Endothelial cell of umbilical vein (primary cell): ENCODE data around the gene RNASE8. TPM values are rescaled to one million over a fixed set of nuclear protein-coding genes. Genes with fewer than 3 reads are reported as not detected.

ENCODE experiments used
- BruUV-seq: library from RNA; stranded (reverse); fragments of 400-500 nt; replicated peaks from 2 replicates; lab custom pipeline; 2021; lab: Mats Ljungman, UMichigan
- CTCF ChIA-PET: fragments of 300-600, 350-600 bp; sonication (Branson Sonifier 250); formaldehyde crosslinking; loops from one replicate; lab custom pipeline; 2021; ENCODE audit warnings: antibody characterized with exemption, inconsistent platforms; lab: Charles Lee
- POLR2A ChIA-PET: fragments of 300-600, 350-600 bp; sonication (Branson Sonifier 250); formaldehyde crosslinking; loops from one replicate; lab custom pipeline; 2021; ENCODE audit warnings: antibody characterized with exemption, inconsistent platforms; lab: Charles Lee
- DNase-seq: peaks from one replicate; pipeline ENCODE4 v3.0.0-alpha.2; 2011; ENCODE audit warnings: low read depth, low spot score
- FAIRE-seq: peaks from 2 replicates; lab custom pipeline; 2011; peaks lifted over from hg19 to GRCh38; lab: Jason Lieb, UNC
- H2AFZ ChIP-seq: 2 replicates; pipeline ENCODE4 v1.6.0; 2012; ENCODE audit warnings: low read depth, low read length, control low read depth, inconsistent platforms
- H3K27ac ChIP-seq: 2 replicates; pipeline ENCODE4 v1.5.1; 2011; ENCODE audit warnings: low read depth, mild to moderate bottlenecking, control low read depth, low read length, moderate library complexity; ENCODE audit not compliant: insufficient read depth
- H3K27me3 ChIP-seq, 2 experiments: 2 replicates each; pipeline versions ENCODE4 v1.6.0 to v1.6.1; 2011; ENCODE audit warnings: low read length in 2 of 2, mixed read lengths in 1 of 2; ENCODE audit not compliant: control insufficient read depth in 2 of 2, insufficient read depth in 2 of 2
- H3K36me3 ChIP-seq, 2 experiments: 2 replicates in 1 of 2; 3 replicates in 1 of 2; pipeline ENCODE4 v1.5.1; 2011; ENCODE audit warnings: low read length in 2 of 2, mild to moderate bottlenecking in 1 of 2, moderate library complexity in 1 of 2; ENCODE audit not compliant: control insufficient read depth in 2 of 2, insufficient read depth in 2 of 2; ENCODE audit errors: extremely low read depth in 1 of 2
- H3K4me1 ChIP-seq: 3 replicates; pipeline ENCODE4 v1.5.1; 2011; ENCODE audit warnings: mild to moderate bottlenecking, low read length; ENCODE audit not compliant: control insufficient read depth, insufficient read depth; ENCODE audit errors: extremely low read depth
- H3K4me2 ChIP-seq: 2 replicates; pipeline ENCODE4 v1.6.1; 2011; ENCODE audit warnings: low read length, control low read depth, mixed read lengths; ENCODE audit not compliant: insufficient read depth
- H3K4me3 ChIP-seq, 3 experiments: fragments of 200-600 bp in 1 of 3; sonication (generic), shearing (Covaris generic) in 1 of 3; replicated peaks in 1 of 3; 2 replicates each; pipeline ENCODE4 v1.5.1; 2011 to 2016; ENCODE audit warnings: control low read depth in 3 of 3, low read length in 3 of 3, mild to moderate bottlenecking in 2 of 3, inconsistent platforms in 1 of 3, low read depth in 1 of 3, moderate library complexity in 1 of 3; ENCODE audit not compliant: insufficient read depth in 1 of 3
- H3K79me2 ChIP-seq: 2 replicates; pipeline ENCODE4 v1.6.0; 2012; ENCODE audit warnings: low read length, inconsistent platforms; ENCODE audit not compliant: control insufficient read depth, insufficient read depth
- H3K9ac ChIP-seq: replicated peaks from 2 replicates; pipeline ENCODE3; 2011; ENCODE audit warnings: low read length, control low read depth; ENCODE audit not compliant: insufficient read depth; ENCODE audit errors: extremely low read depth
- H3K9me1 ChIP-seq: replicated peaks from 3 replicates; pipeline ENCODE4 v1.6.0; 2011; ENCODE audit warnings: mild to moderate bottlenecking, low read length; ENCODE audit not compliant: control insufficient read depth, insufficient read depth; ENCODE audit errors: extremely low read depth
- H3K9me3 ChIP-seq: replicated peaks from 2 replicates; pipeline ENCODE4 v1.5.1; 2012; ENCODE audit warnings: low read length, inconsistent platforms; ENCODE audit not compliant: control insufficient read depth, insufficient read depth
- H4K20me1 ChIP-seq: replicated peaks from 2 replicates; pipeline ENCODE3; 2011; ENCODE audit warnings: mild to moderate bottlenecking, low read length; ENCODE audit not compliant: control insufficient read depth, insufficient read depth; ENCODE audit errors: extremely low read depth
- EZH2 ChIP-seq: IDR thresholded peaks from 2 replicates; pipeline ENCODE4 v1.6.1; 2012; ENCODE audit warnings: borderline replicate concordance, low read depth, mild to moderate bottlenecking, moderate library complexity, low read length, inconsistent platforms; ENCODE audit not compliant: severe bottlenecking
- FOS ChIP-seq: IDR thresholded peaks from 2 replicates; pipeline ENCODE4 v1.6.1; 2011; ENCODE audit warnings: mild to moderate bottlenecking, low read length, moderate library complexity, borderline replicate concordance; ENCODE audit not compliant: insufficient read depth
- GATA2 ChIP-seq: IDR thresholded peaks from 2 replicates; pipeline ENCODE4 v1.7.0; 2011; ENCODE audit warnings: low read depth, mild to moderate bottlenecking, moderate library complexity, mixed read lengths, low read length; ENCODE audit not compliant: insufficient read length, insufficient read depth
- JUN ChIP-seq: IDR thresholded peaks from 2 replicates; pipeline ENCODE4 v1.6.1; 2011; ENCODE audit warnings: borderline replicate concordance, low read depth; ENCODE audit not compliant: insufficient read length, insufficient read depth
- MYC ChIP-seq: IDR thresholded peaks from one replicate; pipeline ENCODE4 v1.6.1; 2011; ENCODE audit warnings: mild to moderate bottlenecking, low read depth, low read length
- POLR2A ChIP-seq: IDR thresholded peaks from 2 replicates; pipeline ENCODE4 v1.6.1; 2012; ENCODE audit warnings: low read depth, mild to moderate bottlenecking, control low read depth, low read length
- POLR2AphosphoS5 ChIP-seq: IDR thresholded peaks from 2 replicates; pipeline ENCODE4 v1.6.1; 2012; ENCODE audit warnings: low read depth, mild to moderate bottlenecking, control low read depth, low read length, moderate library complexity; ENCODE audit not compliant: insufficient read depth
- dilution Hi-C: fragments of 300-500 bp; cut with MboI; formaldehyde crosslinking; loops from one replicate; pipeline ENCODE4 v1.15.0; 2019; ENCODE audit warnings: low sequenced_read_pairs; ENCODE audit not compliant: extremely low pct_ligation_motif_present
- intact Hi-C: fragments of 100-400 bp; cut with micrococcal nuclease; formaldehyde crosslinking; loops from one replicate; pipeline ENCODE4 v1.10.0; 2022
- polyA plus RNA-seq, 4 experiments: library from polyadenylated mRNA; depleted of rRNA in 3 of 4; stranded (reverse) in 3 of 4; unstranded in 1 of 4; fragments of >200 nt; gene quantifications; 2 replicates each; pipeline versions ENCODE4 v1.2.1 to v1.2.3, GENCODE V29; 2011 to 2012; ENCODE audit warnings: missing spikeins in 1 of 4
- total RNA-seq: library from RNA; stranded (reverse); gene quantifications from 2 replicates; pipeline ENCODE4 v1.2.3, GENCODE V29; 2021
- TF ChIP-seq, protein P1 (sequence below): IDR thresholded peaks from 2 replicates; pipeline ENCODE4 v1.6.1; 2011; ENCODE audit not compliant: insufficient read depth, insufficient read length
- TF ChIP-seq, protein P2 (sequence below), 2 donors: IDR thresholded peaks; 1 replicate in 1 of 2; 2 replicates in 1 of 2; pipeline ENCODE4 v1.5.1; 2011; ENCODE audit warnings: low read length in 2 of 2, mild to moderate bottlenecking in 2 of 2, moderate library complexity in 2 of 2, control low read depth in 1 of 2, inconsistent platforms in 1 of 2, low read depth in 1 of 2; ENCODE audit not compliant: insufficient read depth in 1 of 2; ENCODE audit errors: extremely low read depth in 1 of 2

Gene RNASE8
- total and polyA plus RNA-seq, 2 donors (not counting 3 experiments of a cell fraction or from before 2014, with no cell fraction given), result not detected

DNA sequence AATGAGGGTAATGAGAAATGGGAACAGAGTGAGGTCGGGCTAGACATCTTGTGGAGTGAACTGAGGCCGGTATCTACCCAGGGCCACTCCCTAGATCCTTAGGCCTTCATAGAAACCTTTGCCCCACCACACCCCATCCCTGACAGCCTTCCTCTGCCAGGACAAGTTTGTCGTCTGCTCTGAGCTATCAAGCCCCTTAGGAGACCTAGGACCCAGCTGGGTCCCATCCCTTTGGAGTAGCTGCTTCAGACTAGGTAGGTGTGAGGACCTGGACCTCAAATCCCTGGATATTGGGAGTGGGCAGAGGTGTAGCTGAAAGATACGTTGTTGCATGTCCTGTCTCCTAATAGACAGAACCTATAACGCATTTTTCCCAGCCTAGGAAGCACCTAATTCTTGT, 43.3 kb downstream of the RNASE8 start, which contains the start of gene TMEM253:
TMEM253 (plus strand) TSS at position 136 of the 400 bp plus-strand sequence. CDS start 278 bp downstream, outside the sequence.
- Histone ChIP-seq H3K27me3 (peaks cover 12 to 26% of the 10 kb centered on the region in 2 experiments), H3K9me3 (no peaks in the 10 kb centered on the region), H3K4me3 (no peak within 1 kb of the TSS), H3K4me1 (peaks cover 22% of the 10 kb centered on the region), H4K20me1 (no peaks in the 10 kb centered on the region), H3K9ac (no peak within 1 kb of the TSS), H3K9me1 (no peaks in the 10 kb centered on the region), H3K4me2 (no peak within 1 kb of the TSS), H3K79me2 (no peaks in the 10 kb centered on the region), H3K36me3 (no peaks in the 10 kb centered on the region), H2AFZ (no peak within 1 kb of the TSS), H3K27ac (no peak within 1 kb of the TSS)
- no TSS peak for BruUV-seq
- TF ChIP-seq EZH2 (no peak), POLR2AphosphoS5 (no peak), GATA2 (no peak), MYC (no peak), FOS (no peak), POLR2A (no peak), JUN (no peak)
- TF ChIP-seq, protein P1, sequence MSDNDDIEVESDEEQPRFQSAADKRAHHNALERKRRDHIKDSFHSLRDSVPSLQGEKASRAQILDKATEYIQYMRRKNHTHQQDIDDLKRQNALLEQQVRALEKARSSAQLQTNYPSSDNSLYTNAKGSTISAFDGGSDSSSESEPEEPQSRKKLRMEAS, result no peak
- TF ChIP-seq, protein P2, sequence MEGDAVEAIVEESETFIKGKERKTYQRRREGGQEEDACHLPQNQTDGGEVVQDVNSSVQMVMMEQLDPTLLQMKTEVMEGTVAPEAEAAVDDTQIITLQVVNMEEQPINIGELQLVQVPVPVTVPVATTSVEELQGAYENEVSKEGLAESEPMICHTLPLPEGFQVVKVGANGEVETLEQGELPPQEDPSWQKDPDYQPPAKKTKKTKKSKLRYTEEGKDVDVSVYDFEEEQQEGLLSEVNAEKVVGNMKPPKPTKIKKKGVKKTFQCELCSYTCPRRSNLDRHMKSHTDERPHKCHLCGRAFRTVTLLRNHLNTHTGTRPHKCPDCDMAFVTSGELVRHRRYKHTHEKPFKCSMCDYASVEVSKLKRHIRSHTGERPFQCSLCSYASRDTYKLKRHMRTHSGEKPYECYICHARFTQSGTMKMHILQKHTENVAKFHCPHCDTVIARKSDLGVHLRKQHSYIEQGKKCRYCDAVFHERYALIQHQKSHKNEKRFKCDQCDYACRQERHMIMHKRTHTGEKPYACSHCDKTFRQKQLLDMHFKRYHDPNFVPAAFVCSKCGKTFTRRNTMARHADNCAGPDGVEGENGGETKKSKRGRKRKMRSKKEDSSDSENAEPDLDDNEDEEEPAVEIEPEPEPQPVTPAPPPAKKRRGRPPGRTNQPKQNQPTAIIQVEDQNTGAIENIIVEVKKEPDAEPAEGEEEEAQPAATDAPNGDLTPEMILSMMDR (IDR thresholded peaks at IDR 0.05; ENCODE audit: extremely low read depth in 1 of 2, insufficient read depth in 1 of 2, low read depth in 1 of 2, low read length in 2 of 2), result no peak
- DNase-seq (no peak), FAIRE-seq (no peak)
- intact Hi-C loops (loop anchor here (5.0 kb wide), 1 partner anchor 129 kb away; no protein-coding TSS in a partner anchor), dilution Hi-C loops (no loop called here)
- CTCF ChIA-PET, result interaction anchor here (1.0 to 10.4 kb wide), 4 partner anchors 8 to 86 kb away, joined by 5 to 310 read pairs (median 166); no protein-coding TSS in a partner anchor
- POLR2A ChIA-PET, result no interaction called here
